ENCODE data around the gene LRRC38.
"Not testable (repeated sequence)": the region's sequence is repeated elsewhere in the genome, so short reads cannot be mapped to it uniquely, and the experiment has no call there.

The LRRC38 gene

GRCh38 chr1:13435458-13435857 lies 78.3 kb downstream of the LRRC38 start:
- TF ChIP-seq CTCF (IDR thresholded peaks at IDR 0.05; ENCODE audit: low read depth, low read length), result no peak
- no peak overlapping the region for H3K4me3 ChIP-seq (ENCODE audit: low read depth, low read length)
- DNase-seq (ENCODE audit: low read depth, low spot score), result no peak
- in situ Hi-C loops (cut with HindIII; ENCODE audit: low sequenced_read_pairs), result no loop called here

- DNase-seq (ENCODE audit: low read depth, low spot score); in situ Hi-C loops (cut with HindIII; ENCODE audit: low sequenced_read_pairs); H3K4me3 ChIP-seq (ENCODE audit: low read depth, low read length): not testable (repeated sequence)
These were observed 80.0 kb downstream of the LRRC38 start for GRCh38 chr1:13433694-13434358.

- DNase-seq (ENCODE audit: low read depth, low spot score), result no peak
These were observed 81.6 kb downstream of the LRRC38 start for GRCh38 chr1:13432251-13432650.

GRCh38 chr1:13430495-13430894 lies 83.3 kb downstream of the LRRC38 start:
- no peak for TF ChIP-seq CTCF (IDR thresholded peaks at IDR 0.05; ENCODE audit: low read depth, low read length)
- in situ Hi-C loops (cut with HindIII; ENCODE audit: low sequenced_read_pairs), result no loop called here
- H3K4me3 ChIP-seq (ENCODE audit: low read depth, low read length), result no peak overlapping the region
- DNase-seq (ENCODE audit: low read depth, low spot score), result no peak

More at GRCh38 chr1:13432251-13432650, 81.6 kb downstream of the LRRC38 start:
- no peak for TF ChIP-seq CTCF (IDR thresholded peaks at IDR 0.05; ENCODE audit: low read depth, low read length)
- in situ Hi-C loops (cut with HindIII; ENCODE audit: low sequenced_read_pairs), result no loop called here
- H3K4me3 ChIP-seq (ENCODE audit: low read depth, low read length), result no peak overlapping the region

All from astrocyte of the spinal cord (primary cell).